Non-pigmented ciliary epithelial cell (primary cell): ENCODE data around the gene WDFY2.

Experiments
- DNase-seq: peaks from one replicate; pipeline ENCODE4 v3.0.0-alpha.2; 2010; ENCODE audit warnings: low read depth

The WDFY2 gene

DNA sequence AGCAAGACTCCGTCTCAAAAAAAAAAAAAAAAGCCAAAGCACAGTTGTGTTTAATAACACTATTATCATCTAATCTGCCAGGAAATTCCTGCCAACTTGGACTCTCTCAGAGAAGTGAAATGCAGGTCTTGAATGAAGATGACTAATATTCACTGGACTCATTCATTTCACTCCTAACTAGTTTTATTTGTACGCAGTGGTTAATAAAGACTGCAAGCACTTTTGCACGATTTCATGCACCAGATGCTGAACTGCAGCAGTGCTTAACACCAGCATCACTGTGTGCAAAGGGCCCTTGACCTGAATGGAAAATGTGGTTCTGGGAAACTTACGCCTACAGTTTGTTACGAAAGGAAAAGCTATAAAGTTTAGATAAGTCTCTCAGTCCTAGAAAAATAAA lies 156.4 kb downstream of the WDFY2 start:
- DNase-seq: no peak

DNA sequence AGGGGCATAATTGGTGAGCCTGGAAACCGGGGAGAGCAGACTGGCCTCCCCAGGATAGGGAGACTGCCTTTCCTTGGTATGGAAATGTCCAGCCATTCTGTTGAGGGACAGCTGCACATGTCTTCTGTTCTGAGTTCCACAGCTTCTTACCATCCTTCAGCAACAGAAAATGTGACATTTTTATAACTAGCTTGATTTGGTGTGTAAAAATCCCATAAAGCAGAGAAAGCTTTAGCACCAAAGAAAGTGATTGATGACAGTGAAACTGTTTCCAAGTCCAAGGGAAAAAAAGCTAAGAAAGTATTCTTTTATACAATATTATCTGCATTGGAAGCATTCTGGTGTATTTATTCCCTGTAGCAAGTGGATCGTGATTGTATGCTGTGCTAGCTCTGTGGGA lies 157.8 kb downstream of the WDFY2 start:
- DNase-seq: no peak

DNA sequence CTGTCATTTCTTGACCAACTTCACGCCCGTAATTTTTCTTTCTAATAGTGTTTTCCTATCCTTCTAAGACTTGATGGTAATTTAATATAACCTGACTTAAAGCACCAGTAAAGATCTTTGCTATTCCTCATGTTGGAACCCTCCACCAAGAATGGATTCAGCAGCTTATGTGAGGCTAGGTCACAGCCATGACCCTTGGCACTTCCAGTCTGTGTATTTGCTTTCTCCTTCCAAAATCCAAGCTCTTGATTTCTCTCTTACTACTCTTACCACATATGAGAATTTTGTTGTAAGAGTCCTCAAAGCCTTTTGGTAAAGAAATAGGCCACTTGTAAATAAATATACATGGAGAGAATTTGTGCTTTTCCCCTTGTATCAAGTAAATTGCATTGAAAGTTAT lies 158.3 kb downstream of the WDFY2 start:
- DNase-seq: no peak

DNA sequence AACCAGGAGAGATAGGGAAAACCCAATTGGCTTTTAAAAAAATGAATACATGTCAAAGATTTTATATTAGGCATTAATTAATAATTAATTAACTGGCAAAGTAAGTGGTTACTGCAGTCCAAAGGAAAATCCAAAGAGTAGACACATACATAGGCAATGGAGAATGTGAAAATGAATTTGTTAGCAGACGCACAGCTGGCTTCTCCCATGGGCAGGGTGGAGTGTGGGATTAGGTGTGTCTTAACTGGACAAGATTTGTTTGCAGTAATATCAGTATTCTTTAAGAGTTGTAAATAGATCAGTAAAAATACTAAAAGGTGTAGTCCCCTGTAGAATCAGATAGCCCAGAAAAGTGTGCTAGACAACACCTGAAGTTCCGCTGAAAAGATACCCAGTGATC lies 161.0 kb downstream of the WDFY2 start:
- no peak for DNase-seq

DNA sequence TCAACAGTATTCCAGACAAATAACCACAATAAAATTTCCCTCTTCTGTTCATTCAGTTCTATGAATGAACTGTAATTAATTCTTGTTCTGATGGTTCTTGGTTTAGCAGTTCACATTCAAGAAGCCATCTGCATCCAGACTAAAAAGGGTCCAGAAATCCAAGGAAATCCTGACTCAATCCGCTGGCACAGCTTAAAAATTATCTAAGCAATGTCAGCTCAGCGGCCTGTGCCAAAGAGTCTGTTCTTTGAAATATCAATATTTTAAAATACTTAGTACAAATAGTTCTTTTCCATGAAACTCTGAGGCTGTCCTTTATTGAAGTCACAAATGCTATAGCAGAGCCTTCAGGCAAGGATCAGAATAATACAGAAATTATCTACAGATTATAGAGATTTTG lies 162.5 kb downstream of the WDFY2 start:
- DNase-seq: no peak

DNA sequence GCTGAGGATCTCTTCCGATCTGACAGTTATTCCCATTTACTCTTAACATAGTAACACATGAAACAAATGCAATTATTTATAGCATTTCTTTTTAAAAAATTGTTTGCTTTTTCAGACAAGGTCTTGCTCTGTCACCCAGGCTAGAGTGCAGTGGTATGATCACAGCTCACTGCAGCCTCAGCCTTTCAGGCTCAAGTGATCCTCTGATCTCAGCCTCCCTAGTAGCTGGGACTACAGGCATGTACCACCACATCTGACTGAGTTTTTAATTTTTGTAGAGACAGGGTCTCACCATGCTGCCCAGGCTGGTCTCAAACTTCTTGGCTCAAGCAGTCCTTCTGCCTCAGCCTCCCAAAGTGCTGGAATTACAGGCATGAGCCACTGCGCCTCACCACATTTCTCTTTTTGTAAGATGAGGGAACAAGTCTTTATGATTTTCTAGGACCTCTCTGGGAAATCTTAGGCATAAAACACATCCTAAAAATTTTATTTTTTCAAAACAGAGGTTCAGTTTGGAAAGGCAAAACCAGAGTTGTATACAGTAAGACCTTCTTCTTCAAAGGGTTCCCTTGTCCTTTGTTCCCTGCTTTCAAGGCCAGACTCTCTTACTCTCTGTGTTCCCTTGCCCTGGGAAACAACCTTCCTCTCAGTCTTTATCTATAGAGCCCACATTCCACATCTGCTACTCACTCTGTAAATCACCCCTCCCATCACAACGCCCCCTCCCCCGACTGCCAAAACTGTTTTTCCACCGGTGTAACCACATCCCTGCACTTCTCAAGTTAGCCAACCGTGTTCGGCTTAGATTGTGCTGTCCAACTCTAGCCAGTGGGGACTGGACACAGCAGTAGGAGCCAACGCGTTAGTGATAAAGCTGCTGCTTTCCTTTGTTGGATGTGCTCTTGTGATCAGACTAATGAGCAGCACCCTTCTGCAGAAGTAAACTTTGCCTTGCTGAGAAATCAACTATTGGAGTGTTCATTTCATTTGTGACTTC lies 163.5 kb downstream of the WDFY2 start:
- no peak for DNase-seq

DNA sequence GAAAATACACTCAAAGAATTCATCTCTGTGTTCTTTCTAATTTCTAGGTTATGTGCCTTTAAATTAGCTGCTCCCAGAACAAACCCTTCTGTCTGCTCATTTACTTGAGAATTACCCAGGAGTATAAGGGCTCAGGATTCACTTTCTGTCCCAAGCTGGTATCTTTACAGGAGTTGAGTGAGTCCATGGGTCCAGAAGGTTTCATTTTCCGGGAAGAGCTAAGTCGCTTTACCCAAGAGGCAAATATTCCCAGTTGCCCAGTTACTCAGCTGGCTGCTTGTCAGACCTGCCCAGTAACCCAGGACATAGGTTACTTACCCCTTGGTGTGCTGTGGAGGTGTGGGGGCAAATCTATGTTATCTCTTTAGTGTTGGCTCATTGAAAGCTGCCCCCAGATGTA lies 172.4 kb downstream of the WDFY2 start:
- DNase-seq: no peak

DNA sequence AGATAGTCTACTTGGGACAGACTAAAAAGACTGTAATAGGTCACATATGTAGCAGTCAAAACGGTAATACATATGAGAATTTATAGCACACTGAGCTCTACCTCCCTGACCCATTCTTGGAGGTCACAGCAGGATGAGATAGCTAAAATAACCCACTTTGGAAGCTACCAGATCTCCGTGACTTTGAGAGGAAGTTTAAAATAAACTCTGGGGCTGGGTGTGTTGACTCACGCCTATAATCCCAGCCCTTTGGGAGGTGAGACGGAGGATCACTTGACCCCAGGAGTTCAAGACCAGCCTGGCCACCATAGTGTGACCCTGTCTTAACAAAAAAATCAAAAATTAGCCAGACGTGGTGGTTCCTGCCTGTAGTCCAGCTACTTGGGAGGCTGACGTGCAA lies 174.4 kb downstream of the WDFY2 start:
- DNase-seq: no peak

DNA sequence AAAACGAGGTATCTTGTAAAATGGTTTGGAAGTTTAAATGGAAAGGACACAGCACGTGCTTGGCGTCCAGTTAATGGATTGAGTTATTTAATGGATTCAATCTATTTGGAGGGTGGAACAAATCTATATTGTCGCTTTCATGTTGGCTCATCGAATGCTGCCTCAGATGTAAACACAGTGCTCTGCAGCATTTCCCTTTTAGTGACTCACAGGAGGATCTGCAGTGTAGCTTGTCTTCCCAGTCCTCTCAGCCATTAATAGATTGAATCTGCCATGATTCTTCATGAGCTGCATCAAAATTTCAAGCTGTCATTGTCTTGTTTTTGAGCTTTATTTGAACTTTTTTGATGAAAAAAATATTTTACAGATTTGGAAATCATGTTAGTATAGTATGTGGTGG lies 175.0 kb downstream of the WDFY2 start:
- no peak for DNase-seq

DNA sequence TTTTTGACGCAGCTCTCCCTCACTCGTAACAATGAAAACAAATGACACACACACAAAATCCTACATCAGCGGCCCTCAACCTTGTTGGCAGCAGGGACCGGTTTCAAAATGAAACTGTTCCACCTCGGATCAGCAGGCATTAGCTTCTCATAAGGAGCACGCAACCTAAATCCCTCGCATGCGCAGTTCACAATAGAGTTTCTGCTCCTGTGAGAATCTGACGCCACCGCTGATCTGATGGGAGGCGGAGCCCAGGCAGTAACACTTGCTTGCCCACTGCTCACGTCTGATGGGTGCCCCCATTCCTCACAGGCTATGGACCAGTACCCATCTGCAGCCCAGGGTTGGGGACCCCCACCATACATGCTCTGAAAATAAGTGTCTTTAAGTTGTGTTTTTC lies 176.3 kb downstream of the WDFY2 start:
- DNase-seq: no peak

DNA sequence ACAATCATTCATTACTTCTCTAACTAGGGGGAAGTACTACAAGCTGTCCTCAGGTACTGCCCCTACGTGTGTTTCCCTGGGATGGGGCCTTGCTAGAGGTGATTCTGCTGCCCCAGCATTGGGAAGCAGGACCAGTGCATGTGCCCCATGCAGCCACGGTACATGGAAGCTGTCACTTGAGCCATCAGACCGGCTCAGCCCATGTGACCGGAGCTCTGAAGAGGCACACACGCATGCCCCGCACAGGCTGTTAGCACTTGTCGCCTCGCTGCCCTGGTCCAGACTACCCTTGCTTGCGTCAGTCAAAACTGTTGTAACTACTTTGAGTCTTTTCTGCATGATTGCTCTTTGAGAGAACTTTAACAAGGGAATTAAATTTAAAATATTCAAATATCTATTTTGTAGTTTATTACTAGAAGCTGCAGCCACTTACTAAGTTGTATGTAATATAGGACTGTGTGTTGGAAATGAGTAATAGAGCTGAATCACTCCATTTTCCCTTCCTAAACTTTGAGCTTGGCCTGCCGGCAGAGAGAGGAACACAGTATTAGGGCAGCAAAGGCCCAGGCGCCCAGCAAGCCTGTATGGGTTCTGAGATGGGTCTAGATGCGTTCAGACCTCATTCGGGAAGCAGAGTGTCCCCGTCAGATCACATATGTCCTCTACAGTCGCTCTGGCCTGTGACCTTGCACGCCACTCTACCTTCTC lies 177.5 kb downstream of the WDFY2 start:
- no peak for DNase-seq

DNA sequence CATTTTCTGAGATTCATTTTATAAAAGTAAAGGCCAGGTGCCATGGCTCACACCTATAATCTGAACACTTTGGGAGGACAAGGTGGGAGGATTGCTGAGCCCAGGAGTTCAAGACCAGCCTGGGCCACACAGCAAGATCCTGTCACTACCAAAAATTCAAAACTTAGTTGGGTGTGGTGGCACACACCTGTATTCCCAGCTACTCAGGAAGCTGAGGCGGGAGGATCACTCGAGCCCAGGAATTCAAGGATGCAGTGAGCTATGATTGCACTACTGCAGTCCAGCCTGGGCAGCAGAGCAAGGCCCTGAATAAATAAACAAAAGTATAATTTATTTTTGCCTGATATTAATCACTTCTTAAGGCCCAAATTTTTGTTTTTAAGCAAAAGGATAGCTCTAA lies 179.2 kb downstream of the WDFY2 start:
- no peak for DNase-seq

DNA sequence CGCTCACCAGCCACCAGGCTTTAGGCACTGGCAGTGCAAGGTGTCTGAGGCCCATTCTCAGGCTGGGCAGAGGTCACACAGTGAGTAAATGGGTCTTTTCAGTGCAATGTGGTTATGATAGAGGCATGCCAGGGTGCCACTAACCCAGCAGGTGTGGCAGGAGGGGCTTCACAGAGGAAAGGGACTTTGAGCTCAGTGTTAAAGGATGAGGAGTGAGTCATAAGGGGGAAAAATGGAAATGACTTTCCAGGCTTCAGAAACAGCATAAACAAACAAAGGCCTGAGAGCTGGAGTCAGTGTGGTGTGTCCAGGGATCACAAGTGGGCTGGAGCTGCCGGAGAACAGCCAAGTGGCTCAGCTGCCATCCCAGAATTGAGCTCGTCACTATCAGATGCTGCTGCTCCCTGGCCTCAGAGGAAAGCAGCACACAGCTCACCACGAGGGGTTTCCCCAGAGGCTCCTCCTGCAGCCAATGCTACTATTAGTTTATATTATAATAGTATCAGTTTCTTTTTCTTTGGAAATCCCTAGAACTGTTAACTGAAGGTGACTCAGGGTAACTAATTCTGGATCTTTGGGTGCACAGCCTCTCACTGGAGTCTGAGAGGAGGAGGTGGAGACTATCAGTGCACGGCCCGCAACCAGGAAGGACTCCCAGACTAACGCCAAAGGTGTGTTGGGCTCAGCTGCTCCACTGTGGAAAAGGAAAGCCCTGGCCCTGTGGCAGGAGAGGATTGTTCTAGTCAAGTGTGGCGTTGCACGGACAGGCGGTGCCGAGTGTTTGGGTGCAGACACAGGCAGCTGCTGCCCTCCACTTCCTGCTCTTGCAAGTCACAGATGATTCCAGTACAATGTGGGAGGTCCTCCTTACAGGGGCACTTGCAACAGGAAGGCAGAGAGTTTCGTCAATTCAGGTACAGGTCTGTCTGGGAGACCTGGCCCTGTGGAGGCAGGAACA lies 180.2 kb downstream of the WDFY2 start:
- peak; percentile 35 for DNase-seq

DNA sequence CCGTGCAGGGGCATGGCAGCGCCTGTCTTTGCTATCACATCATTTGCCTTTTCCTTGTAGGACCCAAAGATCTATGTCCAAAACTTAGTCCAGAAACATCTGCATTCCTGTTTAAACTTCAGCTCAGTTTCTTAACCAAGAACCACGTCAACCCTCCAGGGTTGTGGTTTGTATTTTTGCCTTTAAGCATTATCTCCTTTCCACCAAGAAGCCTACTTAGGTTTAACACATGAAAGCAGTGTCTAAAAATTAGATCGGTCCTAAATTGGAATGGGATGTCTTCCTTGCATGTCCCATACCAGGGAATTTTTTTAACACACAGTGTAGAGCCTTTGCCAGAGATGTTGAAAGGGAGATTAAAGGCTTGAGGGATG lies 180.9 kb downstream of the WDFY2 start:
- DNase-seq: no peak

DNA sequence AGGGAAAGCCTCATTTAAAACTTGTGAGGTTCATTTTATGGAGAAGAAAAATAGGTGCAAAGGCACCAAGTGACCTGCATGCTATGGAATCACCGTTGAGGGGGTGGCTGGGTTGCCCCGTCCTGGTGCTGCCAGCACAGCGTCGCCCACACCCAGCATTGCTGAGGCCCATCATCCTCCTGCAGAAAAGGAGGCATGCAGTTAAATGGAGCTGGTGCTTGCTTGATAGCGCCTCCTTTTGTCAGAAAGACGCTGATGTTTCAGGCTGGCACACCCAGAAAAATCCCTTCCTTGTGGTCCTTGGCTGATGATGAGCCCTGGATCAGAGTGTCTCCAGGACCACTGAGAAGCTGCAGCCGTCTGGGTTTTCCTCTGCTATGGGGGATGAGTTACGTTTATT lies 182.8 kb downstream of the WDFY2 start:
- no peak for DNase-seq

DNA sequence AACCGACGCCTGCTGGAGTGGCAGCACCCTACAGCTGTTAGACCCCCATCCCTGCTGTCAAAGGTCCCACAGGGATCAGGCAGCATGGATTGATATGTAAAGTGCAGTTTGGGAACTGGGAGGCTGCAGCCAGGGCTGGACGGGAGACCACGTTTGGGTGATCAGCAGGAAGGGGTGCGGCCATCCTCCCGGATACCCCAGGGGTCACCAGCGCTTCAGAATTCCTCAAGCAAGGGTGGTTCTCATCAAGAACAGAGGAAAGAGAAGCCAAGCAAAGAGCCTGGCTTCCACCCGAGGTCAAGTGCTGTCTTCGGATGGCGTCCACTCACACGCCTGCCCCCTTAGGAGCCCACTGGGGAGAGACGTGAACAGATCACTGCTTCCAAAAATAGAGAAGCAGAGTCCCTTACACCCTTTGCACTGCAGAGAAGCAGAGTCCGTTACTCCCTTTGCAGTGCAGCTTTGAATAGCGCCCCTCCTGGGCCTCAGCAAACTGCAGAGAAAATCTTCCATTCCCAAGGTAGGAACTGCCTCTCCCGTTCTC lies 184.2 kb downstream of the WDFY2 start:
- no peak for DNase-seq

DNA sequence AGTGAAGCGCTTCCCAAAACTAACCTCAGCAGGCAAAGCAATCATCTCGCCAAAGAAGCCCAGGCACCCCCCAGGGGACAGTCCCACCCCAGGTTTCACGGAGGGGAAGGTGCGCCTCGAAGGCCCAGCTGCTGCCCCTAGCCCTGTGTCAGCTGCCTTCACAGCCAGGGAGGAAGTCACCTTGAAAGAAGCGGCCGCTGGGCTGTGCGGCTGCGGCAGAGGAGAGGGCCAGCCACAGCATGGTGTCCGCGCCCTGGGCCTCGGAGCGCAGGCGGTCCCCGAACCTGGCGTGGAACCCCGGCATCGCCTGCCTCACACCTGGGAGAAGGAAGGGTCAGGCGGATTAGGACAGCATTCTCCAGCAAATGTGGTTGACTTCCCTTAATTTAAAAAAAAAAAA lies 184.7 kb downstream of the WDFY2 start:
- no peak for DNase-seq

DNA sequence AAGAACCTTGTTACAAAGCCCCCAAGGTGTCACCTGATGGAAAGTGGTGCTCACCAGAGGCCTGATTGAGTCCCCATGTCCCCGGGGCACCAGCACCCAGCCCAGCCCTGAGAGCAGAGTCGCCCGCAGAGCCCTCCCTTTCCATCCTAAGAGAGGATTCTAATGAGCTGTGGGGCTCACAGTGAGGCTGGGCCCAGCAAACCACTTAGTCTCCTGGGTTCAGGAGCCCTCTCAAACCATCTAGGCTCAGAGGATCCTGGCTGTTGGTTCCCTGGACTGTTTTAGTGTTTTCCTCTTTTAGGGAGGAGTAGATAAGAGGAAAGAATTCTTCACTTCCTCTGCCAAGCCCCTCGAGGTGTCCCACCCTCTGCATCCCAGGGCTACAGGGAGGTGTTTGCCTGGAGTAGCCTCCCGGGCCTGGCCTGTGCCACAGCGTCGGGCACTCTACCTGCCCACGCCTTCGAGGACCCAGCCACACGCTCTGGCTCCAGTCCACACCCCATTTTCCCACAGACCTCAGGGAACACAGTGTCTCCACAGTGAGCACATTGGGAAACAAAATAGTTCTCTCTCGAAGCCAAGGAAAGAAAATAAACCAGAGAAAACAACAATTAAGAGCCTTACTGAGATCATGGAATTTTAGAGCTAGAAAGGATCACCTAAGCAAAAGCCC lies 185.3 kb downstream of the WDFY2 start:
- DNase-seq: no peak

DNA sequence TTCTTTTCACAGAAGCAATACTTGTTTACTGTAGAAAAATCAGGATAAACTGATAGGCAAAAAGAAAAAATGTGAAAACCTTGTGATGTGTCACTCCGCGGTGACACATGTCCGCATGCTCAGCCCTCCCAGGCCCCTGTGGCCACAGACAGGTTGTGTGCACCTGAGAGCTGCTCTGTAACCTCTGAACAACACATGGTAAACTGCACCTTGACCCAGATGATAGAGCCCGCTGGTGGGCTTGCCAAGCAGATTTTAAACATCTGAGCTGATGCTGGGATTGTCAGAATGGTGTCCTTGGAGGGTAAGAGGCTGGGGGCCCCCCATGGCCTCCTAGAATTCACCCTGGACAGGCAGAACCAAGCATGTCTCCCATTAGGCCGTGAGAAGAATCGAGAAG lies 185.9 kb downstream of the WDFY2 start:
- no peak for DNase-seq

DNA sequence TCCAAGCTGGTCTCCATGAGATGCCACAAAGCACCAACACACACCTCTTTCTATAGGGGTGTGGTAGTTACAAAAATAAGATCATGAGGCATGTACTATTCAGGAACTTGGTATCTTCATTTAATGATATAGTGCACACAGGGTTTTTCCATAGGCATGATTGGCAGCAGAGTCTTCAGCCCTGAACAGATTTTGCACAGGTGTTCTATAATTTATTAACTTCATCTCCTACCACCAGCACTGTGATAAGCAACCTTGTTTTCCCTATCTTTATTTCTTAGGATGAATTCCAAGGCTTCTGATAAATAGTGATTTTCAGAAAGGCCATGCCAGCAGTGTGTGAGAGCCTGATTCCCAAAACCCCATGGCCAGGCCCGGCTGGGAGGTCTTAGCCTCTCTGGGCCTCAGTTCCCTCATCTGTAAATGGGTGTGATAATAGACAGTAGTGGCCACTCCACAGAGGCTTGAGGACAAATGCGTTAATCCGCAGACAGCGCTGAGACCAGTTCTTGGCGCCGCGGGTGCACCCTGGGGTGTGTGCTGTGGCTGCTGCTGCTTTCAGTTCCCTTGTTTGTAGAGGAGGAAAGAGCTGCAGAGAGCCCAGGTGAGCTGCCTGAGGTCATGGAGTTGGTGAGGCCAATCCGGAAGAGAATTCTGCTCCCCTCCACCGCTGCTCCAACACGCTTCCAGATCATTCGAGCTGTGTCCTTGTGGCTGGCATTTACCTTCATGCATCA lies 186.6 kb downstream of the WDFY2 start:
- DNase-seq: no peak
